GM12878 (cell line): ENCODE results near the gene PINLYP. TPM values are rescaled to one million over a fixed set of nuclear protein-coding genes. Genes with fewer than 3 reads are reported as not detected.
A peak's percentile ranks its signal among the peaks of the same experiment; 100 is the strongest.

Experiments
- BRCA1 ChIP-seq: IDR thresholded peaks from 2 replicates; pipeline ENCODE4 v1.6.1; 2011; ENCODE audit warnings: low read depth, low read length, improper control_type of control experiment
- CBX3 ChIP-seq: fragments of 200-600 bp; sonication (generic); IDR thresholded peaks from 2 replicates; pipeline ENCODE4 v1.6.1; 2016; ENCODE audit warnings: low read depth, borderline replicate concordance
- CREM ChIP-seq: IDR thresholded peaks from 2 replicates; pipeline ENCODE4 v1.6.1; 2014; ENCODE audit warnings: antibody characterized with exemption, low read depth
- EP300 ChIP-seq, 2 experiments: fragments of 150-350 bp in 1 of 2; IDR thresholded peaks; 2 replicates each; pipeline ENCODE4 v1.6.1; 2011 to 2012; ENCODE audit warnings: low read depth in 2 of 2, low read length in 2 of 2, borderline replicate concordance in 1 of 2, improper control_type of control experiment in 1 of 2, inconsistent platforms in 1 of 2; ENCODE audit not compliant: control insufficient read depth in 1 of 2
- KLF5 ChIP-seq: fragments of 450-650 bp; IDR thresholded peaks from 2 replicates; pipeline ENCODE4 v1.6.1; 2014; ENCODE audit warnings: mild to moderate bottlenecking; ENCODE audit not compliant: partially characterized antibody
- MEF2A ChIP-seq: IDR thresholded peaks from 2 replicates; pipeline ENCODE4 v1.6.1; 2011; ENCODE audit warnings: low read depth, mild to moderate bottlenecking, low read length, moderate library complexity; ENCODE audit not compliant: insufficient read depth
- MTA2 ChIP-seq: fragments of 450-650 bp; IDR thresholded peaks from 2 replicates; pipeline ENCODE4 v1.6.1; 2016; ENCODE audit warnings: low read depth, mild to moderate bottlenecking, moderate library complexity
- NFYA ChIP-seq: IDR thresholded peaks from 2 replicates; pipeline ENCODE4 v1.6.1; 2011; ENCODE audit warnings: low read depth, mild to moderate bottlenecking, low read length, improper control_type of control experiment, borderline replicate concordance
- NRF1 ChIP-seq: conservative IDR thresholded peaks from 2 replicates; pipeline ENCODE4 v1.6.1; 2011; ENCODE audit warnings: mild to moderate bottlenecking, low read depth, low read length, improper control_type of control experiment
- PAX5 ChIP-seq: IDR thresholded peaks from 2 replicates; pipeline ENCODE4 v1.6.1; 2011; ENCODE audit warnings: low read depth, low read length, borderline replicate concordance
- PML ChIP-seq: IDR thresholded peaks from 2 replicates; pipeline ENCODE4 v1.6.1; 2012; ENCODE audit warnings: low read length, inconsistent platforms
- POLR2AphosphoS2 ChIP-seq: IDR thresholded peaks from 2 replicates; pipeline ENCODE4 v1.6.1; 2011; ENCODE audit warnings: low read depth, mild to moderate bottlenecking, low read length, improper control_type of control experiment, moderate library complexity
- RFX5 ChIP-seq: IDR thresholded peaks from 2 replicates; pipeline ENCODE4 v1.6.1; 2011; ENCODE audit warnings: low read depth, low read length, improper control_type of control experiment
- SP1 ChIP-seq: IDR thresholded peaks from one replicate; pipeline ENCODE4 v1.6.1; 2011; ENCODE audit warnings: low read depth, low read length
- TBL1XR1 ChIP-seq: IDR thresholded peaks from 2 replicates; pipeline ENCODE4 v1.6.1; 2012; ENCODE audit warnings: low read depth, low read length, improper control_type of control experiment
- WRNIP1 ChIP-seq: IDR thresholded peaks from 2 replicates; pipeline ENCODE4 v1.6.1; 2011; ENCODE audit warnings: low read depth, low read length, improper control_type of control experiment, borderline replicate concordance
- YBX1 ChIP-seq: fragments of 450-650 bp; IDR thresholded peaks from 2 replicates; pipeline ENCODE4 v1.6.1; 2016; ENCODE audit warnings: antibody characterized with exemption
- polyA plus RNA-seq, 11 experiments: library from polyadenylated mRNA; depleted of rRNA in 4 of 11; unstranded in 6 of 11; stranded (reverse) in 5 of 11; fragments of >200 nt; fragmentation: Nextera tagmentation in 4 of 11; fragmentation: Illumina TruSeq in 1 of 11; extraction: Ambion mirVana in 4 of 11; extraction: Trizol in 1 of 11; gene quantifications; 1 replicate in 1 of 11; 2 replicates in 10 of 11; pipeline versions ENCODE4 v1.2.1 to v1.2.3, GENCODE V29; 2011 to 2016; ENCODE audit warnings: inconsistent platforms in 2 of 11, missing spikeins in 2 of 11, low read depth in 1 of 11
- total RNA-seq, 4 experiments: library from RNA; depleted of rRNA in 3 of 4; stranded (reverse); fragments of >200 nt in 3 of 4; fragmentation: Illumina TruSeq in 1 of 4; extraction: Trizol in 1 of 4; gene quantifications; 2 replicates each; pipeline versions ENCODE4 v1.2.1 to v1.2.3, GENCODE V29; 2013 to 2021
- TF ChIP-seq, protein P1 (sequence below): IDR thresholded peaks from 2 replicates; pipeline ENCODE4 v1.6.1; 2012; ENCODE audit warnings: low read length, inconsistent platforms
- TF ChIP-seq, protein P2 (sequence below): IDR thresholded peaks from 2 replicates; pipeline ENCODE4 v1.6.1; 2012; ENCODE audit warnings: low read depth, low read length, improper control_type of control experiment
- TF ChIP-seq, protein P3 (sequence below): fragments of 450-650 bp; IDR thresholded peaks from 2 replicates; pipeline ENCODE4 v1.6.1; 2017; ENCODE audit warnings: mild to moderate bottlenecking, moderate library complexity
- TF ChIP-seq, protein P4 (sequence below): fragments of 450-650 bp; IDR thresholded peaks from 2 replicates; pipeline ENCODE4 v1.6.1; 2016; ENCODE audit warnings: mild to moderate bottlenecking

PINLYP gene
- total and polyA plus RNA-seq, 10 of the 15 experiments (the other 5 are each of a cell fraction or from before 2014, with no cell fraction given), result 1.0 to 26.9 (median 11.4) TPM

DNA sequence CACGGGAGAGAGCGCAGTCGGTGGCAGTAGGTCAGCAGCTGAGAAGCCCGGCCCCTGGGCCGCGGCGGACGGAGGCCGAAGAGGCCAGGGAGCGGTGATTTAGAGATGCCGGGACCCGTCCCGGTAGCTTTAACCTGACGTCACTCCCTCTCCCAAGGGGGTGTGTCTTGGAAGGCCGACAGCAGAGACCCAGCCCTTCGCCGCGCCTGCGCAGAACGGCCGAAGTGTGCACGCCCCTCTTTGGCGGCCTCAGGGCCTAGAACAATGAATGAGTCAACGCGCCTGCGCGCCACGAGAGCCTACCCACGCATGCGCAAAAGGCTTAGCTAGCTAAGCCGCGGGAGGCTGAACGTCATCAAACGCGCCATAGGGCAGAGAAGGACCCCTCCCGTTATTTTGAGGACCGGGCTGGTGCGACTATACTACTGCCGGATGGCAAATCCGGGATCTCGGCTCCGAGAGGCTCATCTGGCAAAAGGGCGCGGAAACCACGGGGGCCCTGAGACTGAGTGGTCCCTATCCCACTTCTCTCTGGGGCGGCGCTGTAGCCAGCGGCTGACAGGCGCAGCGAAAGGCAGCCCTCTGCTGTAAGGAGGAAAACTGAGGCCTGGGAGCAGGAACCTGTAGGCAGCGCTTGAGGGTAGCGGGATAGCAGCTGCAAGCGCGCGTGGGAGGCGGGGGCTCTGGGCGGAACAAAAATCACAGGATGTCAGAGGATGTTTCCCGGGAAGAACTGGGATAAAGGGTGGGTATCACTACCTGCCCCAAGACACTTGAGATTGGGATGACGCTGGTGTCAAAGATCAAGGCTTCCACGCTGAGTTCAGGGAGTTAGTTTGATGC is 20.6 kb downstream of the PINLYP start, which contains the start of the genes IRGQ and ZNF576 (continued):
- TF ChIP-seq TBL1XR1 (no peak), YBX1 (no peak), NFYA (no peak), MTA2 (no peak), PML (peak; percentile 41; the same call in 1 of the 2 replicates), MEF2A (no peak), SP1 (no peak), WRNIP1 (no peak), EP300 (IDR thresholded peaks at IDR 0.05; ENCODE audit: borderline replicate concordance in 1 of 2, control insufficient read depth in 1 of 2, low read depth in 2 of 2, low read length in 2 of 2) (no peak), KLF5 (peak; percentile 92), RFX5 (peak; percentile 62; the same call in 1 of the 2 replicates), BRCA1 (no peak; the same call in 1 of the 2 replicates), CREM (peak; percentile 99), PAX5 (0 out of 2 replicates have a peak, but pooled peaks have one; percentile 1), NRF1 (peak; percentile 99), CBX3 (no peak), POLR2AphosphoS2 (no peak)
- TF ChIP-seq, protein P1, sequence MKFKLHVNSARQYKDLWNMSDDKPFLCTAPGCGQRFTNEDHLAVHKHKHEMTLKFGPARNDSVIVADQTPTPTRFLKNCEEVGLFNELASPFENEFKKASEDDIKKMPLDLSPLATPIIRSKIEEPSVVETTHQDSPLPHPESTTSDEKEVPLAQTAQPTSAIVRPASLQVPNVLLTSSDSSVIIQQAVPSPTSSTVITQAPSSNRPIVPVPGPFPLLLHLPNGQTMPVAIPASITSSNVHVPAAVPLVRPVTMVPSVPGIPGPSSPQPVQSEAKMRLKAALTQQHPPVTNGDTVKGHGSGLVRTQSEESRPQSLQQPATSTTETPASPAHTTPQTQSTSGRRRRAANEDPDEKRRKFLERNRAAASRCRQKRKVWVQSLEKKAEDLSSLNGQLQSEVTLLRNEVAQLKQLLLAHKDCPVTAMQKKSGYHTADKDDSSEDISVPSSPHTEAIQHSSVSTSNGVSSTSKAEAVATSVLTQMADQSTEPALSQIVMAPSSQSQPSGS, result no peak
- TF ChIP-seq, protein P2, sequence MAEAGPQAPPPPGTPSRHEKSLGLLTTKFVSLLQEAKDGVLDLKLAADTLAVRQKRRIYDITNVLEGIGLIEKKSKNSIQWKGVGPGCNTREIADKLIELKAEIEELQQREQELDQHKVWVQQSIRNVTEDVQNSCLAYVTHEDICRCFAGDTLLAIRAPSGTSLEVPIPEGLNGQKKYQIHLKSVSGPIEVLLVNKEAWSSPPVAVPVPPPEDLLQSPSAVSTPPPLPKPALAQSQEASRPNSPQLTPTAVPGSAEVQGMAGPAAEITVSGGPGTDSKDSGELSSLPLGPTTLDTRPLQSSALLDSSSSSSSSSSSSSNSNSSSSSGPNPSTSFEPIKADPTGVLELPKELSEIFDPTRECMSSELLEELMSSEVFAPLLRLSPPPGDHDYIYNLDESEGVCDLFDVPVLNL, result 0 out of 2 replicates have a peak, but pooled peaks have one; percentile 24
- TF ChIP-seq, protein P3, sequence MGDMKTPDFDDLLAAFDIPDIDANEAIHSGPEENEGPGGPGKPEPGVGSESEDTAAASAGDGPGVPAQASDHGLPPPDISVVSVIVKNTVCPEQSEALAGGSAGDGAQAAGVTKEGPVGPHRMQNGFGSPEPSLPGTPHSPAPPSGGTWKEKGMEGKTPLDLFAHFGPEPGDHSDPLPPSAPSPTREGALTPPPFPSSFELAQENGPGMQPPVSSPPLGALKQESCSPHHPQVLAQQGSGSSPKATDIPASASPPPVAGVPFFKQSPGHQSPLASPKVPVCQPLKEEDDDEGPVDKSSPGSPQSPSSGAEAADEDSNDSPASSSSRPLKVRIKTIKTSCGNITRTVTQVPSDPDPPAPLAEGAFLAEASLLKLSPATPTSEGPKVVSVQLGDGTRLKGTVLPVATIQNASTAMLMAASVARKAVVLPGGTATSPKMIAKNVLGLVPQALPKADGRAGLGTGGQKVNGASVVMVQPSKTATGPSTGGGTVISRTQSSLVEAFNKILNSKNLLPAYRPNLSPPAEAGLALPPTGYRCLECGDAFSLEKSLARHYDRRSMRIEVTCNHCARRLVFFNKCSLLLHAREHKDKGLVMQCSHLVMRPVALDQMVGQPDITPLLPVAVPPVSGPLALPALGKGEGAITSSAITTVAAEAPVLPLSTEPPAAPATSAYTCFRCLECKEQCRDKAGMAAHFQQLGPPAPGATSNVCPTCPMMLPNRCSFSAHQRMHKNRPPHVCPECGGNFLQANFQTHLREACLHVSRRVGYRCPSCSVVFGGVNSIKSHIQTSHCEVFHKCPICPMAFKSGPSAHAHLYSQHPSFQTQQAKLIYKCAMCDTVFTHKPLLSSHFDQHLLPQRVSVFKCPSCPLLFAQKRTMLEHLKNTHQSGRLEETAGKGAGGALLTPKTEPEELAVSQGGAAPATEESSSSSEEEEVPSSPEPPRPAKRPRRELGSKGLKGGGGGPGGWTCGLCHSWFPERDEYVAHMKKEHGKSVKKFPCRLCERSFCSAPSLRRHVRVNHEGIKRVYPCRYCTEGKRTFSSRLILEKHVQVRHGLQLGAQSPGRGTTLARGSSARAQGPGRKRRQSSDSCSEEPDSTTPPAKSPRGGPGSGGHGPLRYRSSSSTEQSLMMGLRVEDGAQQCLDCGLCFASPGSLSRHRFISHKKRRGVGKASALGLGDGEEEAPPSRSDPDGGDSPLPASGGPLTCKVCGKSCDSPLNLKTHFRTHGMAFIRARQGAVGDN, result peak; percentile 56; the same call in 1 of the 2 replicates
- TF ChIP-seq, protein P4, sequence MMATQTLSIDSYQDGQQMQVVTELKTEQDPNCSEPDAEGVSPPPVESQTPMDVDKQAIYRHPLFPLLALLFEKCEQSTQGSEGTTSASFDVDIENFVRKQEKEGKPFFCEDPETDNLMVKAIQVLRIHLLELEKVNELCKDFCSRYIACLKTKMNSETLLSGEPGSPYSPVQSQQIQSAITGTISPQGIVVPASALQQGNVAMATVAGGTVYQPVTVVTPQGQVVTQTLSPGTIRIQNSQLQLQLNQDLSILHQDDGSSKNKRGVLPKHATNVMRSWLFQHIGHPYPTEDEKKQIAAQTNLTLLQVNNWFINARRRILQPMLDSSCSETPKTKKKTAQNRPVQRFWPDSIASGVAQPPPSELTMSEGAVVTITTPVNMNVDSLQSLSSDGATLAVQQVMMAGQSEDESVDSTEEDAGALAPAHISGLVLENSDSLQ, result peak; percentile 39
